SK-N-SH (cell line): ENCODE data around the gene UQCR10. TPM values are rescaled to one million over a fixed set of nuclear protein-coding genes. Genes with fewer than 3 reads are reported as not detected.

Source experiments
- CTCF ChIA-PET: fragments of 300-600, 350-600 bp; formaldehyde crosslinking; extraction: SDS; loops from one replicate; lab custom pipeline; 2021; lab: Yijun Ruan, JAX
- POLR2A ChIA-PET: fragments of 350-600 bp; sonication (Branson Sonifier 250); formaldehyde crosslinking; extraction: SDS; loops from one replicate; lab custom pipeline; 2020; ENCODE audit warnings: antibody characterized with exemption, inconsistent platforms; lab: Yijun Ruan, JAX
- DNase-seq: peaks from one replicate; pipeline ENCODE4 v3.0.0; 2012
- H2AFZ ChIP-seq: fragments of 200-600 bp; sonication (generic); 2 replicates; pipeline ENCODE4 v1.8.1; 2016; ENCODE audit warnings: antibody characterized with exemption, mild to moderate bottlenecking, low read depth
- H3F3A ChIP-seq: fragments of 200-600 bp; sonication (generic); replicated peaks from 2 replicates; pipeline ENCODE3; 2016; ENCODE audit warnings: antibody characterized with exemption, mild to moderate bottlenecking; ENCODE audit not compliant: insufficient read depth
- H3K27ac ChIP-seq, 2 experiments: fragments of 200-500 bp in 1 of 2; fragments of 200-600 bp in 1 of 2; sonication (Bioruptor generic) in 1 of 2; sonication (generic), shearing (Covaris generic) in 1 of 2; 2 replicates each; pipeline versions ENCODE4 v1.5.1 to v1.6.1; 2014 to 2016; ENCODE audit warnings: low read depth in 2 of 2, inconsistent platforms in 1 of 2, low read length in 1 of 2, mild to moderate bottlenecking in 1 of 2, mixed read lengths in 1 of 2
- H3K27me3 ChIP-seq: fragments of 200-600 bp; sonication (generic), shearing (Covaris generic); 2 replicates; pipeline ENCODE4 v1.6.1; 2016; ENCODE audit warnings: mixed run types; ENCODE audit not compliant: insufficient read depth
- H3K36me3 ChIP-seq, 2 experiments: fragments of 200-500 bp in 1 of 2; fragments of 200-600 bp in 1 of 2; sonication (Bioruptor generic) in 1 of 2; sonication (generic) in 1 of 2; replicated peaks in 1 of 2; 2 replicates each; pipeline versions ENCODE3 to v1.5.1; 2014 to 2016; ENCODE audit warnings: low read length in 1 of 2, mild to moderate bottlenecking in 1 of 2; ENCODE audit not compliant: insufficient read depth in 2 of 2, control insufficient read depth in 1 of 2
- H3K4me1 ChIP-seq, 2 experiments: fragments of 200-500 bp in 1 of 2; fragments of 200-600 bp in 1 of 2; sonication (Bioruptor generic) in 1 of 2; sonication (generic), shearing (Covaris generic) in 1 of 2; 2 replicates each; pipeline versions ENCODE4 v1.5.1 to v1.6.1; 2014 to 2016; ENCODE audit warnings: low read depth in 1 of 2, low read length in 1 of 2, mixed run types in 1 of 2; ENCODE audit not compliant: insufficient read depth in 2 of 2, control insufficient read depth in 1 of 2
- H3K4me2 ChIP-seq: fragments of 200-600 bp; sonication (generic), shearing (Covaris generic); 2 replicates; pipeline ENCODE4 v1.6.1; 2017; ENCODE audit warnings: mixed run types
- H3K4me3 ChIP-seq, 2 experiments: fragments of 200-500 bp in 1 of 2; fragments of 200-600 bp in 1 of 2; sonication (Bioruptor generic) in 1 of 2; sonication (generic), shearing (Covaris generic) in 1 of 2; 2 replicates each; pipeline versions ENCODE4 v1.5.1 to v1.8.1; 2014 to 2016; ENCODE audit warnings: low read depth in 2 of 2, inconsistent platforms in 1 of 2, low read length in 1 of 2, mild to moderate bottlenecking in 1 of 2, mixed read lengths in 1 of 2, moderate library complexity in 1 of 2
- H3K79me2 ChIP-seq: fragments of 200-600 bp; sonication (generic); 2 replicates; pipeline ENCODE4 v1.8.1; 2017; ENCODE audit warnings: mild to moderate bottlenecking; ENCODE audit not compliant: insufficient read depth
- H3K9ac ChIP-seq: fragments of 200-600 bp; sonication (generic); 2 replicates; pipeline ENCODE4 v1.6.1; 2017; ENCODE audit warnings: mixed run types
- H3K9me2 ChIP-seq: fragments of 200-600 bp; sonication (generic); 2 replicates; pipeline ENCODE4 v1.6.1; 2017; ENCODE audit warnings: mixed run types
- H3K9me3 ChIP-seq: fragments of 200-600 bp; sonication (generic); 2 replicates; pipeline ENCODE4 v1.6.1; 2017; ENCODE audit warnings: mixed run types, mild to moderate bottlenecking, moderate library complexity
- H4K20me1 ChIP-seq: fragments of 200-600 bp; sonication (generic); 2 replicates; pipeline ENCODE4 v1.6.1; 2017; ENCODE audit warnings: mild to moderate bottlenecking, mixed run types; ENCODE audit not compliant: insufficient read depth
- CHD2 ChIP-seq: fragments of 150-350 bp; IDR thresholded peaks from 2 replicates; pipeline ENCODE4 v1.6.1; 2018; ENCODE audit warnings: low read length; ENCODE audit not compliant: partially characterized antibody
- CTCF ChIP-seq: fragments of 200-600 bp; sonication (generic); IDR thresholded peaks from 2 replicates; pipeline ENCODE4 v1.6.1; 2017; ENCODE audit warnings: antibody characterized with exemption, mild to moderate bottlenecking, moderate library complexity
- ELF1 ChIP-seq: IDR thresholded peaks from 2 replicates; pipeline ENCODE4 v1.4.0; 2012
- FOSL2 ChIP-seq: IDR thresholded peaks from 2 replicates; pipeline ENCODE4 v1.4.0; 2012; ENCODE audit warnings: low read depth, mild to moderate bottlenecking, moderate library complexity, borderline replicate concordance
- FOXJ3 ChIP-seq: sonication (generic); formaldehyde crosslinking; IDR thresholded peaks from 2 replicates; pipeline ENCODE4 v1.5.1; 2020; ENCODE audit warnings: mild to moderate bottlenecking, missing genetic modification reagents
- FOXM1 ChIP-seq: IDR thresholded peaks from 2 replicates; pipeline ENCODE4 v1.4.0; 2012; ENCODE audit warnings: low read depth, mild to moderate bottlenecking
- GABPA ChIP-seq: IDR thresholded peaks from 2 replicates; pipeline ENCODE4 v1.4.0; 2012; ENCODE audit warnings: low read depth, mild to moderate bottlenecking
- IRF3 ChIP-seq: fragments of 150-350 bp; IDR thresholded peaks from 2 replicates; pipeline ENCODE4 v1.6.1; 2016; ENCODE audit warnings: mild to moderate bottlenecking, low read depth, low read length
- JUND ChIP-seq: IDR thresholded peaks from 2 replicates; pipeline ENCODE4 v1.4.0; 2012
- MEF2A ChIP-seq: IDR thresholded peaks from 2 replicates; pipeline ENCODE4 v1.4.0; 2012; ENCODE audit warnings: low read depth, borderline replicate concordance
- NFIC ChIP-seq: IDR thresholded peaks from 2 replicates; pipeline ENCODE4 v1.4.0; 2012; ENCODE audit warnings: borderline replicate concordance
- NRF1 ChIP-seq: IDR thresholded peaks from 2 replicates; pipeline ENCODE4 v1.6.1; 2012; ENCODE audit warnings: low read depth, mild to moderate bottlenecking, low read length
- PBX3 ChIP-seq: IDR thresholded peaks from 2 replicates; pipeline ENCODE4; 2012
- POLR2AphosphoS5 ChIP-seq: IDR thresholded peaks from 2 replicates; pipeline ENCODE4 v1.6.1; 2012; ENCODE audit warnings: low read depth, low read length
- RAD21 ChIP-seq: IDR thresholded peaks from 2 replicates; pipeline ENCODE4 v1.6.1; 2012; ENCODE audit warnings: mild to moderate bottlenecking, low read length
- REST ChIP-seq: IDR thresholded peaks from 2 replicates; pipeline ENCODE4 v1.6.1; 2012; ENCODE audit warnings: mild to moderate bottlenecking, low read depth, low read length, moderate library complexity
- RFX5 ChIP-seq: IDR thresholded peaks from 2 replicates; pipeline ENCODE4 v1.6.1; 2012; ENCODE audit warnings: mild to moderate bottlenecking, improper control_type of control experiment, low read length
- SMC3 ChIP-seq: IDR thresholded peaks from 2 replicates; pipeline ENCODE4 v1.6.1; 2012; ENCODE audit warnings: low read depth, low read length, improper control_type of control experiment
- TAF1 ChIP-seq: IDR thresholded peaks from 2 replicates; pipeline ENCODE4 v1.6.1; 2012; ENCODE audit warnings: low read depth, mild to moderate bottlenecking, low read length, moderate library complexity, borderline replicate concordance
- TCF12 ChIP-seq: IDR thresholded peaks from 2 replicates; pipeline ENCODE4 v1.4.0; 2012
- YY1 ChIP-seq: IDR thresholded peaks from 2 replicates; pipeline ENCODE4 v1.4.0; 2012; ENCODE audit warnings: low read depth, mild to moderate bottlenecking
- WGBS: methylation state at CpG from one replicate; pipeline ENCODE4 v1.1.6; 2017; ENCODE audit warnings: low lambda C conversion rate; 5-methylcytosine and 5-hydroxymethylcytosine counted together
- polyA plus RNA-seq, 3 experiments: library from polyadenylated mRNA; depleted of rRNA; stranded (reverse); fragments of >200 nt; gene quantifications; 2 replicates each; pipeline ENCODE4 v1.2.3, GENCODE V29; 2012

UQCR10 gene
- polyA plus RNA-seq, 1 of the 3 experiments (the other 2 are of a cell fraction), result 248 TPM

GRCh38 chr22:29766632-29767170 lies 468 bp upstream of the UQCR10 start, which contains the start of gene ZMAT5 (continued):
- no peak for TF ChIP-seq REST
- TF ChIP-seq JUND, result no peak
- peak; percentile 22; the same call in 1 of the 2 replicates for TF ChIP-seq RAD21
- no peak; the same call in 1 of the 2 replicates for TF ChIP-seq NRF1
- peak; percentile 13; the same call in 1 of the 2 replicates for TF ChIP-seq GABPA
- no peak for TF ChIP-seq PBX3
- peak; percentile 86 for TF ChIP-seq CHD2
- TF ChIP-seq NFIC, result no peak
- TF ChIP-seq, all 33 proteins: peak for 10

- ChIA-PET CTCF (no interaction called here), POLR2A (no interaction called here)
- Histone ChIP-seq H3K9me2 (no peaks in the 10 kb centered on the region), H3K9me3 (no peaks in the 10 kb centered on the region), H3K79me2 (peaks cover 47% of the 10 kb centered on the region), H2AFZ (no peak overlapping the region), H4K20me1 (no peaks in the 10 kb centered on the region), H3K36me3 (peaks cover 10 to 25% of the 10 kb centered on the region in 2 experiments), H3F3A (peaks cover 5% of the 10 kb centered on the region), H3K9ac (peak overlapping the region; percentile 91), H3K27ac (peak overlapping the region in 1 of 2 experiments; percentile 73; a peak in 1 of 4 replicates), H3K4me2 (peak overlapping the region; percentile 92), H3K4me1 (peaks cover 2 to 15% of the 10 kb centered on the region in 2 experiments; a peak in 2 of 4 replicates), H3K27me3 (no peaks in the 10 kb centered on the region), H3K4me3 (peak overlapping the region; percentile 84 to 89)
- WGBS, result 50% methylated on average over 6 of the region's 6 CpGs
- no peak for DNase-seq
- TF ChIP-seq SMC3 (no peak), PBX3 (no peak), CHD2 (no peak), RAD21 (no peak), IRF3 (no peak), FOXM1 (no peak), FOXJ3 (CRISPR knock-in tag) (no peak), FOSL2 (no peak), JUND (no peak), RFX5 (no peak), MEF2A (no peak), TAF1 (no peak), TCF12 (no peak), NFIC (no peak), CTCF (no peak), ELF1 (no peak), POLR2AphosphoS5 (no peak), YY1 (no peak)
These were observed 1.0 kb downstream of the UQCR10 start for GRCh38 chr22:29768052-29768693.
